K562 (cell line): ENCODE results near the gene MFSD8. TPM values are rescaled to one million over a fixed set of nuclear protein-coding genes. Genes with fewer than 3 reads are reported as not detected.

Experiments used
- BACH1 ChIP-seq: fragments of 200-800 bp; sonication (Bioruptor generic); IDR thresholded peaks from 2 replicates; pipeline ENCODE4 v1.6.1; 2016; ENCODE audit warnings: missing genetic modification characterization, missing compliant biosample characterization
- BMI1 ChIP-seq: fragments of 150-350 bp; IDR thresholded peaks from 2 replicates; pipeline ENCODE4 v1.6.1; 2014; ENCODE audit warnings: low read length
- CBFB ChIP-seq: sonication (generic); formaldehyde crosslinking; IDR thresholded peaks from 2 replicates; pipeline ENCODE4 v1.4.0; 2020; ENCODE audit warnings: mild to moderate bottlenecking, missing genetic modification reagents
- CREB3 ChIP-seq: fragments of 450-650 bp; conservative IDR thresholded peaks from 2 replicates; pipeline ENCODE4 v1.6.1; 2016; ENCODE audit warnings: missing genetic modification characterization, low read depth, mild to moderate bottlenecking, missing compliant biosample characterization, moderate library complexity
- EHMT2 ChIP-seq: fragments of 450-650 bp; IDR thresholded peaks from 2 replicates; pipeline ENCODE4 v1.6.1; 2018; ENCODE audit warnings: antibody characterized with exemption
- FOXA1 ChIP-seq: fragments of 450-650 bp; IDR thresholded peaks from 2 replicates; pipeline ENCODE4 v1.6.1; 2016; ENCODE audit warnings: mild to moderate bottlenecking, borderline replicate concordance
- GATAD2B ChIP-seq: fragments of 450-650 bp; IDR thresholded peaks from 2 replicates; pipeline ENCODE4 v1.6.1; 2017; ENCODE audit warnings: mild to moderate bottlenecking, borderline replicate concordance
- MLLT1 ChIP-seq, 2 experiments: fragments of 450-650 bp; IDR thresholded peaks; 2 replicates each; pipeline ENCODE4 v1.6.1; 2016
- MTA3 ChIP-seq: fragments of 450-650 bp; formaldehyde crosslinking; IDR thresholded peaks from 2 replicates; pipeline ENCODE4 v1.6.1; 2017; ENCODE audit warnings: mild to moderate bottlenecking, borderline replicate concordance
- POLR2B ChIP-seq: fragments of 450-650 bp; IDR thresholded peaks from 2 replicates; pipeline ENCODE4 v1.6.1; 2018; ENCODE audit warnings: low read depth; ENCODE audit not compliant: partially characterized antibody
- TAF9B ChIP-seq: fragments of 450-650 bp; IDR thresholded peaks from 2 replicates; pipeline ENCODE4 v1.6.1; 2018; ENCODE audit warnings: mild to moderate bottlenecking; ENCODE audit not compliant: partially characterized antibody
- ZBTB40 ChIP-seq, 2 experiments: fragments of 450-650 bp in 1 of 2; sonication (generic) in 1 of 2; formaldehyde crosslinking in 1 of 2; IDR thresholded peaks; 2 replicates each; pipeline versions ENCODE4 v1.7.1 to v1.9.0; 2016 to 2022; ENCODE audit warnings: inconsistent platforms in 1 of 2, mild to moderate bottlenecking in 1 of 2, missing genetic modification reagents in 1 of 2
- ZBTB9 ChIP-seq: fragments of 450-650 bp; formaldehyde crosslinking; IDR thresholded peaks from 2 replicates; pipeline ENCODE4 v1.4.0; 2020; ENCODE audit warnings: mild to moderate bottlenecking, moderate library complexity
- ZNF140 ChIP-seq: fragments of 250-450 bp; sonication (Bioruptor Pico); IDR thresholded peaks from 2 replicates; pipeline ENCODE4 v1.8.0; 2021; ENCODE audit warnings: moderate library complexity, mild to moderate bottlenecking, inconsistent platforms
- ZNF444 ChIP-seq: fragments of 250-450 bp; sonication (Bioruptor Pico); IDR thresholded peaks from 2 replicates; pipeline ENCODE4 v1.4.0; 2020; ENCODE audit warnings: mild to moderate bottlenecking, moderate library complexity
- polyA plus RNA-seq, 8 experiments: library from polyadenylated mRNA; depleted of rRNA in 4 of 8; stranded (reverse) in 5 of 8; unstranded in 3 of 8; fragments of >200 nt; fragmentation: Nextera tagmentation in 2 of 8; fragmentation: Illumina TruSeq in 1 of 8; extraction: Ambion mirVana in 2 of 8; extraction: Trizol in 1 of 8; gene quantifications; 2 replicates each; pipeline versions ENCODE4 v1.2.1 to v1.2.3, GENCODE V29; 2011 to 2014; ENCODE audit warnings: inconsistent platforms in 1 of 8, missing spikeins in 1 of 8
- total RNA-seq, 7 experiments: library from RNA; depleted of rRNA in 6 of 7; stranded (reverse); fragments of >200 nt in 6 of 7; fragmentation: Illumina TruSeq in 2 of 7; extraction: Trizol in 2 of 7; gene quantifications; 2 replicates each; pipeline versions ENCODE4 v1.2.1 to v1.2.3, GENCODE V29; 2011 to 2021; ENCODE audit warnings: low replicate concordance in 1 of 7

MFSD8 gene
- total and polyA plus RNA-seq, 9 of the 15 experiments (the other 6 are each of a cell fraction or from before 2014, with no cell fraction given): 7.0 to 27.2 (median 18.7) TPM

DNA sequence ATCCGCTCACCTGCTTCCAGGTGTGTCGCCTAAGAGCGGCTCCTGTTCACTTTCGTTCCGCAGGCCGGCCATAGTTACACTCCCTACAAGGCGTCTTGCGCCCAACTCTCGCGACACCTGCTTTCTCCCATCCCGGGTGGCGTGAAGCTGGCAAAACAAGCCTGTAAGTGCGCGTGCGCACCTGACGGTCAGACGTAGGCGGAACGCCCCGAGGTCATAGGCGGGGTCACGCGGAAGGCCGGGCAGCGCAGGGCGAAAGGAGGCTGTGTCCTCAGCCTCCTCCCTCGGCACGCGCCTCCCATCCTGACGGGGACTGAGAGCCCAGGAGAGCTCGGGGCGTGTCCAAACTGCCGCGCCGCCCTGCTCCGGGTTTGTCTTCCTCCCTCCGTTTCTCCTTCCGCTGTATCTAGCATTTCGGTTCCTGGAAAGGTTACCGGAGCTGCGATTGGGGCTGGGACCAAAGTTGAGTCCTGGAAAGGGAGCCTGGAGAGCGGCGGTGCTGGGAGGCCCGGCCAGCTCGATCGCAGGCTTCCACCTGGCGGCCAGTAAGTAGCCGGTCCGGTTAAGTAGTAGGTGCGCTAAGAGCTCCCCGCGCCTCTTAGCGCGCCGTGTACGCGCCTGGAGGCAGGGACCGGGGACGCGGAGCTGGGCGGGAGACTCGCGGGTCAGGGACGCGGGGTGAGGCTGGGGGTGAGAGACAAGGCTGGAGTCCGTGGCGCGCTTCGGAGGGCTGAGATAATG lies at the start of gene MFSD8, which contains the start of gene ABHD18 (continued):
- TF ChIP-seq ZBTB40 (IDR thresholded peaks at IDR 0.05) (peak; percentile 74), ZBTB40 (CRISPR knock-in tag; IDR thresholded peaks at IDR 0.05) (no peak), CBFB (CRISPR knock-in tag) (no peak), GATAD2B (no peak), MTA3 (peak; percentile 78; the same call in 1 of the 2 replicates), FOXA1 (no peak), EHMT2 (no peak), TAF9B (peak; percentile 70), CREB3 (tag) (no peak), MLLT1 (IDR thresholded peaks at IDR 0.05) (0 out of 4 replicates have a peak, but pooled peaks of 1 of the 2 experiments have one; percentile 14), ZBTB9 (CRISPR knock-in tag) (0 out of 2 replicates have a peak, but pooled peaks have one; percentile 43), POLR2B (peak; percentile 84), ZNF140 (CRISPR knock-in tag) (no peak), ZNF444 (no peak), BMI1 (no peak), BACH1 (tag) (no peak)
